T-cell (primary cell): ENCODE measurements around the gene SDK1. TPM values are rescaled to one million over a fixed set of nuclear protein-coding genes. Genes with fewer than 3 reads are reported as not detected.

Source experiments
- ATAC-seq, 4 experiments: fragments of 200-7000 bp in 3 of 4; fragments of 150-1000 bp in 1 of 4; cut with Tn5 transposase; replicated peaks in 1 of 4; 1 replicate in 3 of 4; 2 replicates in 1 of 4; pipeline ENCODE4 v1.10.0; 2021; ENCODE audit warnings: moderate library complexity in 3 of 4, mild to moderate bottlenecking in 2 of 4, moderate number of reproducible peaks in 1 of 4
- CTCF ChIA-PET, 2 donors: fragments of 300-600 bp; sonication (Branson Sonifier 250); formaldehyde crosslinking; loops; one replicate each; lab custom pipeline; 2022; ENCODE audit warnings: antibody characterized with exemption in 2 of 2; lab: Charles Lee
- POLR2A ChIA-PET, 2 donors: fragments of 300-600 bp; sonication (Branson Sonifier 250); formaldehyde crosslinking; loops; one replicate each; lab custom pipeline; 2022; ENCODE audit warnings: antibody characterized with exemption in 2 of 2; lab: Charles Lee
- DNase-seq, 35 experiments: peaks; one replicate each; pipeline versions ENCODE4 v3.0.0 to v3.0.0-alpha.2; 2013 to 2023
- H3K27ac ChIP-seq: one replicate; pipeline ENCODE4 v1.5.1; 2013; ENCODE audit warnings: low read length
- H3K27me3 ChIP-seq, 2 experiments: replicated peaks in 1 of 2; 1 replicate in 1 of 2; 2 replicates in 1 of 2; pipeline versions ENCODE4 v1.6.1 to v1.7.0; 2013; ENCODE audit warnings: low read length in 1 of 2, mixed read lengths in 1 of 2; ENCODE audit not compliant: control insufficient read depth in 2 of 2, insufficient read depth in 2 of 2; ENCODE audit errors: extremely low read depth in 1 of 2
- H3K36me3 ChIP-seq, 2 donors: 1 replicate in 1 of 2; 2 replicates in 1 of 2; pipeline versions ENCODE4 v1.6.1 to v1.7.0; 2013; ENCODE audit warnings: low read length in 1 of 2; ENCODE audit not compliant: control insufficient read depth in 2 of 2, insufficient read depth in 1 of 2; ENCODE audit errors: extremely low read depth in 1 of 2
- H3K4me1 ChIP-seq, 2 experiments: 1 replicate in 1 of 2; 2 replicates in 1 of 2; pipeline versions ENCODE4 v1.6.1 to v1.7.0; 2013; ENCODE audit warnings: low read length in 2 of 2, mixed read lengths in 1 of 2; ENCODE audit not compliant: insufficient read depth in 2 of 2, control insufficient read depth in 1 of 2; ENCODE audit errors: extremely low read depth in 1 of 2
- H3K4me3 ChIP-seq, 2 donors: 1 replicate in 1 of 2; 2 replicates in 1 of 2; pipeline versions ENCODE4 v1.5.1 to v1.7.0; 2013; ENCODE audit warnings: mild to moderate bottlenecking in 2 of 2, low read length in 1 of 2, moderate library complexity in 1 of 2; ENCODE audit not compliant: control insufficient read depth in 1 of 2; ENCODE audit errors: extremely low read depth in 1 of 2
- H3K9me3 ChIP-seq: 2 replicates; pipeline ENCODE4 v1.7.0; 2013
- H3K27ac Mint-ChIP-seq, 2 donors: one replicate each; pipeline ENCODE4 v1.8.0; 2020 to 2021; ENCODE audit warnings: mild to moderate bottlenecking in 2 of 2, mixed read lengths in 2 of 2
- H3K27me3 Mint-ChIP-seq, 2 donors: one replicate each; pipeline ENCODE4 v1.8.0; 2021 to 2022; ENCODE audit warnings: mixed read lengths in 2 of 2
- H3K36me3 Mint-ChIP-seq: one replicate; pipeline ENCODE4 v1.8.0; 2021; ENCODE audit warnings: mixed read lengths
- H3K4me1 Mint-ChIP-seq, 3 donors: one replicate each; pipeline ENCODE4 v1.8.0; 2020 to 2022; ENCODE audit warnings: mixed read lengths in 3 of 3, mild to moderate bottlenecking in 1 of 3
- H3K4me3 Mint-ChIP-seq, 3 donors: one replicate each; pipeline ENCODE4 v1.8.0; 2020 to 2022; ENCODE audit warnings: mild to moderate bottlenecking in 3 of 3, mixed read lengths in 3 of 3, moderate library complexity in 3 of 3
- H3K9me3 Mint-ChIP-seq, 3 donors: one replicate each; pipeline ENCODE4 v1.8.0; 2020 to 2022; ENCODE audit warnings: mixed read lengths in 3 of 3
- WGBS: methylation state at CpG from one replicate; pipeline ENCODE4 v1.1.5; 2013; ENCODE audit warnings: missing lambda C conversion rate; ENCODE audit not compliant: insufficient coverage; 5-methylcytosine and 5-hydroxymethylcytosine counted together
- total RNA-seq, 35 experiments: library from RNA in 6 of 35; stranded (reverse) in 6 of 35; fragments of 120-200 nt in 1 of 35; gene quantifications; one replicate each; pipeline versions ENCODE4 v1.2.1 to v1.2.4 and lab custom pipeline; 2013 to 2026

SDK1 gene
- total RNA-seq, 5 donors from 2014 or later (not counting 1 experiment from before 2014, with no cell fraction given): 0.47 to 1.7 (median 0.63) TPM

- peaks cover 0 to 31% (median 0%) of the 10 kb centered on the region in 3 donors for H3K4me1 Mint-ChIP-seq
These were observed 796.1 kb downstream of the SDK1 start for GRCh38 chr7:4097001-4097609.

GRCh38 chr7:4098169-4098568 is 797.1 kb downstream of the SDK1 start:
- no peaks in the 10 kb centered on the region for H3K36me3 ChIP-seq
- Mint-ChIP-seq H3K27ac (no peak overlapping the region), H3K4me1 (peaks cover 0 to 31% (median 0%) of the 10 kb centered on the region in 3 donors), H3K27me3 (no peaks in the 10 kb centered on the region), H3K36me3 (no peaks in the 10 kb centered on the region), H3K4me3 (no peak overlapping the region), H3K9me3 (no peaks in the 10 kb centered on the region)
- POLR2A ChIA-PET: no interaction called here
- H3K4me1 ChIP-seq: peaks cover 0 to 5% of the 10 kb centered on the region in 2 experiments
- peaks cover 0 to 23% of the 10 kb centered on the region in 2 experiments for H3K27me3 ChIP-seq
- H3K27ac ChIP-seq: no peak overlapping the region
- ATAC-seq (no peak), DNase-seq (no peak)
- no peaks in the 10 kb centered on the region for H3K9me3 ChIP-seq
- CTCF ChIA-PET: no interaction called here
- H3K4me3 ChIP-seq: no peak overlapping the region
- WGBS: 67% methylated on average over 2 of the region's 11 CpGs

More at GRCh38 chr7:4097001-4097609, 796.1 kb downstream of the SDK1 start:
- no peak overlapping the region for H3K27ac ChIP-seq
- H3K4me3 ChIP-seq: no peak overlapping the region
- ATAC-seq (peak in 1 of 4 experiments; percentile 52), DNase-seq (peak in 3 of 35 experiments; percentile 6 to 28 (median 6))
- peaks cover 0 to 5% of the 10 kb centered on the region in 2 experiments for H3K4me1 ChIP-seq
- 75% methylated on average over 9 of the region's 12 CpGs for WGBS
- H3K27ac Mint-ChIP-seq: peak overlapping the region in 1 of 2 donors; percentile 76
- no peaks in the 10 kb centered on the region for H3K9me3 Mint-ChIP-seq
- no peaks in the 10 kb centered on the region for H3K9me3 ChIP-seq
- no peaks in the 10 kb centered on the region for H3K27me3 Mint-ChIP-seq
- ChIA-PET CTCF (no interaction called here), POLR2A (no interaction called here)
- H3K4me3 Mint-ChIP-seq: peak overlapping the region in 1 of 3 donors; percentile 44
- H3K27me3 ChIP-seq: peaks cover 0 to 30% of the 10 kb centered on the region in 2 experiments
- no peaks in the 10 kb centered on the region for H3K36me3 ChIP-seq
- H3K36me3 Mint-ChIP-seq: no peaks in the 10 kb centered on the region

- no peak overlapping the region for H3K4me3 Mint-ChIP-seq
- H3K27ac Mint-ChIP-seq: no peak overlapping the region
- 85% methylated on average over 14 of the region's 14 CpGs for WGBS
- H3K36me3 Mint-ChIP-seq: no peaks in the 10 kb centered on the region
- ChIA-PET POLR2A (interaction anchor here in 1 of 2 donors (0.6 kb wide), 1 partner anchor 241 kb away, joined by 4 read pairs; no protein-coding TSS in a partner anchor), CTCF (interaction anchor here in 1 of 2 donors (0.6 kb wide), 1 partner anchor 985 kb away, joined by 7 read pairs; no protein-coding TSS in a partner anchor)
- Histone ChIP-seq H3K4me1 (peaks cover 0 to 5% of the 10 kb centered on the region in 2 experiments), H3K36me3 (no peaks in the 10 kb centered on the region), H3K9me3 (no peaks in the 10 kb centered on the region), H3K27me3 (peaks cover 0 to 18% of the 10 kb centered on the region in 2 experiments), H3K27ac (no peak overlapping the region), H3K4me3 (no peak overlapping the region)
- H3K27me3 Mint-ChIP-seq: no peaks in the 10 kb centered on the region
- peaks cover 0 to 31% (median 0%) of the 10 kb centered on the region in 3 donors for H3K4me1 Mint-ChIP-seq
- DNase-seq (no peak), ATAC-seq (no peak)
- no peaks in the 10 kb centered on the region for H3K9me3 Mint-ChIP-seq
These were observed 798.6 kb downstream of the SDK1 start for GRCh38 chr7:4099651-4100050.

GRCh38 chr7:4100148-4100547 is 799.1 kb downstream of the SDK1 start:
- Mint-ChIP-seq H3K27me3 (no peaks in the 10 kb centered on the region), H3K9me3 (no peaks in the 10 kb centered on the region), H3K4me3 (no peak overlapping the region), H3K4me1 (peaks cover 0 to 31% (median 0%) of the 10 kb centered on the region in 3 donors), H3K27ac (no peak overlapping the region), H3K36me3 (no peaks in the 10 kb centered on the region)
- Histone ChIP-seq H3K27ac (no peak overlapping the region), H3K4me1 (peaks cover 0 to 5% of the 10 kb centered on the region in 2 experiments), H3K4me3 (no peak overlapping the region), H3K27me3 (peaks cover 0 to 17% of the 10 kb centered on the region in 2 experiments), H3K9me3 (no peaks in the 10 kb centered on the region), H3K36me3 (no peaks in the 10 kb centered on the region)
- 78% methylated on average over 3 of the region's 8 CpGs for WGBS
- DNase-seq (no peak), ATAC-seq (no peak)
- CTCF ChIA-PET: interaction anchor here in 1 of 2 donors (0.6 kb wide), 1 partner anchor 984 kb away, joined by 7 read pairs; no protein-coding TSS in a partner anchor
- POLR2A ChIA-PET: interaction anchor here in 1 of 2 donors (0.6 kb wide), 1 partner anchor 241 kb away, joined by 4 read pairs; no protein-coding TSS in a partner anchor

- H3K36me3 Mint-ChIP-seq: no peaks in the 10 kb centered on the region
These were observed 799.6 kb downstream of the SDK1 start for GRCh38 chr7:4100691-4101090.

GRCh38 chr7:4102231-4102841 is 801.3 kb downstream of the SDK1 start:
- H3K4me1 Mint-ChIP-seq: peaks cover 0 to 15% (median 0%) of the 10 kb centered on the region in 3 donors
- POLR2A ChIA-PET: no interaction called here

More at GRCh38 chr7:4100691-4101090, 799.6 kb downstream of the SDK1 start:
- Mint-ChIP-seq H3K4me1 (peaks cover 0 to 31% (median 0%) of the 10 kb centered on the region in 3 donors), H3K27me3 (no peaks in the 10 kb centered on the region), H3K9me3 (no peaks in the 10 kb centered on the region), H3K27ac (no peak overlapping the region), H3K4me3 (no peak overlapping the region)
- H3K4me3 ChIP-seq: no peak overlapping the region
- ChIA-PET CTCF (no interaction called here), POLR2A (no interaction called here)
- DNase-seq: no peak
- no peaks in the 10 kb centered on the region for H3K9me3 ChIP-seq
- peaks cover 0 to 5% of the 10 kb centered on the region in 2 experiments for H3K4me1 ChIP-seq
- no peak overlapping the region for H3K27ac ChIP-seq
- ATAC-seq: no peak
- H3K27me3 ChIP-seq: peaks cover 0 to 17% of the 10 kb centered on the region in 2 experiments
- WGBS: 98% methylated on average over 6 of the region's 11 CpGs
- no peaks in the 10 kb centered on the region for H3K36me3 ChIP-seq

More at GRCh38 chr7:4102231-4102841, 801.3 kb downstream of the SDK1 start:
- peaks cover 0 to 14% of the 10 kb centered on the region in 2 experiments for H3K27me3 ChIP-seq
- no peak overlapping the region for H3K4me3 ChIP-seq
- CTCF ChIA-PET: no interaction called here
- DNase-seq: no peak
- 78% methylated on average over 10 of the region's 14 CpGs for WGBS
- H3K4me1 ChIP-seq: peaks cover 0 to 5% of the 10 kb centered on the region in 2 experiments
- Mint-ChIP-seq H3K27me3 (no peaks in the 10 kb centered on the region), H3K9me3 (no peaks in the 10 kb centered on the region), H3K27ac (no peak overlapping the region), H3K4me3 (no peak overlapping the region), H3K36me3 (no peaks in the 10 kb centered on the region)
- ATAC-seq: no peak
- no peaks in the 10 kb centered on the region for H3K9me3 ChIP-seq
- no peak overlapping the region for H3K27ac ChIP-seq
- H3K36me3 ChIP-seq: no peaks in the 10 kb centered on the region
